KOPT-K1 (cell line): ENCODE results near the gene RIN3.

Experiments
- H3K27ac ChIP-seq: fragments of 200-600 bp; sonication (generic); 2 replicates; pipeline ENCODE4 v1.5.1; 2016; ENCODE audit warnings: antibody characterized with exemption, mild to moderate bottlenecking, low read depth, low read length; ENCODE audit not compliant: poor library complexity, severe bottlenecking
- H3K36me3 ChIP-seq: fragments of 200-600 bp; sonication (generic); 2 replicates; pipeline ENCODE4 v1.5.1; 2017; ENCODE audit warnings: antibody characterized with exemption, mild to moderate bottlenecking, low read length, moderate library complexity; ENCODE audit not compliant: insufficient read depth
- H3K9me3 ChIP-seq: fragments of 200-600 bp; sonication (generic); 2 replicates; pipeline ENCODE4 v1.5.1; 2017; ENCODE audit warnings: antibody characterized with exemption, low read length, mild to moderate bottlenecking; ENCODE audit not compliant: insufficient read depth, poor library complexity, severe bottlenecking

The RIN3 gene

DNA sequence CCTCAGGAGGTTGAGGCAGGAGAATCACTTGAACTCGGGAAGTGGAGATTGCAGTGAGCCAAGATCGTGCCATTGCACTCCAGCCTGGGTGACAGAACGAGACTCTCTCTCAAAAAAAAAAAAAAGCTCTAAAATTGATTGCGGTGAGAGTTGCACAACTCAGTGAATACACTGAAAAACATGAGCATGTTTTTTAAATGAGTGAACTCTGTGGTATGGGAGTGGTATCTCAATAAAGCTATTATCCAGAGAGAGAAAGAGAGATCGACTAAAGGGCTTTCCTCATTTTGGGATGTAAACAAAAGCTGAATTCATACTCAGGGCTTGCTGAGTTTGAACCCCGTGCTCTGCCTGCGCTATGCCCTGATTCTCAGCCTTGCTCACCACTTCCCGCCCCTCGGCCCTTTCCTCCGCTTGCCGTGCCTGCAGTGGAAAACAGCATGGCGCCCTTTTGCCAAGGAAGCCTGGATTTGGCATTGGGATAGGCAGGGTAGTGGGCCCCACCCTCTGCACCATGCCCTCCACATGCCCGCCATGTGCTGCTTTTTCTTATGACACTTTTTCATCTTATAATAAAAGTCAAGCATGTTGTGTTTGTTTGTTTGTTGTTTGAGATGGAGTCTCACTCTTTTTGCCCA, 132.4 kb downstream of the RIN3 start:
- H3K9me3 ChIP-seq: peaks cover 13% of the 10 kb centered on the region
- H3K36me3 ChIP-seq: peaks cover 59% of the 10 kb centered on the region
- no peak overlapping the region for H3K27ac ChIP-seq

DNA sequence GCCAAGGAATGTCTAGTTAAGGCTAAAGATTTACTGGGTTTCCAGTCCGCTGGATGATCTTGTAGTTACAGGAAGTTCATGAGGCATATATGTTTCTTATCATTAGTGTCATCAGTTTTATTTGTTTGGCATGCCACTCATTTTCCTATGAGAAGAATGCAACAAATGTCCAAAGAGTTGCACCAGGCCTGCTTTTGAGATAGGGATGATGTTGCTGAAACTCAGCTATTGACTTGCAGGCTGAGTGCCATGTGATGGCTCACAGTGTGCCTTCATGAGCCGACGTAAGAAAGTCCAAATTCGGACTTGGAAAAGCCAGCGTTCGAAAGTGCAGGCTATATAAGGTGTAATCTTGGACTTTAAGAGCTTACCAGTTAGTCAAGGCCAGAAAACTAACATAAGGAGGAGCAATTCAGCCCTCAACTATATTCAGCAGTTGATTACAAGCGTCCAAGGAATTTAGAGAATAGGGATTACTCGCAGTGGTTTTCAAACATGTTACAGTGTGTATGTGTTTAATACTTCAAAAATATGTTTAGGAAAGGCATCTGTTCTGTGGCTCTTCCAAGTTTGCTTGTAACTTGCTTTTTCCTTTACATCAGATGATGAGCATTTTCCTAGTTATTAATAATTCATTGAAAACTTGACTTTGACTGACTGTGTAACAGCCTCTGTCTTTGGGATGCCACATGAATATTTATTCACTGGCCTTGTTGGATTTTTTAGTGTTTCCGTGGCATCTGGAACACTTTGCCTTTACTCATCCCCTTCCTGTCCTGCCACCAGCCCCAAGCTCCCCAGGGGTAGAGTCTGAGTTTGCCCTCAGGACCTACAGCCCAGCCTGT, 133.6 kb downstream of the RIN3 start:
- H3K27ac ChIP-seq: peak overlapping the region; percentile 37
- H3K9me3 ChIP-seq: peaks cover 13% of the 10 kb centered on the region
- peaks cover 51% of the 10 kb centered on the region for H3K36me3 ChIP-seq

DNA sequence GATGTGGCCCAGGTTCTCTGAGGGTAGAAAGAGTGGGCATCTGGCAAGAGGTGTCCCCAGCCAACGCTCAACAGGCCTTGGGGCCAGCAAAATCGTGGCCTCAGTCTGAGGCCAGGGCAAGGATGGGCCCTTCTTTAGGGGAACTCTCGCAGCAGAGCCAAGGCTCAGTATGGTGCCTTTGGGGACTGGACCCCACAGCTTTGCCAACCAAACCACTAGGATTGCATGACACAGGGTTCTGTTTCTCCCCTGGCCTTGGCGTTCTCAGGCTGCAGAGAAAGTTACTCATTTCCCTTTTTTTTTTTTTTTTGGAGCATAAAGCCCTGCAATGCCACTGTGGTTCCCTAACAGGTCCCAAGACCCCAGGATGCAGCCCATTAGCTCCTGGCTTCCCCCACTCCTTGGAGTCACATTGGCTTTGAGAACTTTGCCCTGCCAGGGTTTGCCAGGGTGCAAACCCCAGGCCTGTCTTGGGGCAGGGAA, 134.3 kb downstream of the RIN3 start:
- Histone ChIP-seq H3K9me3 (peaks cover 13% of the 10 kb centered on the region), H3K27ac (peak overlapping the region; percentile 15), H3K36me3 (peaks cover 51% of the 10 kb centered on the region)

DNA sequence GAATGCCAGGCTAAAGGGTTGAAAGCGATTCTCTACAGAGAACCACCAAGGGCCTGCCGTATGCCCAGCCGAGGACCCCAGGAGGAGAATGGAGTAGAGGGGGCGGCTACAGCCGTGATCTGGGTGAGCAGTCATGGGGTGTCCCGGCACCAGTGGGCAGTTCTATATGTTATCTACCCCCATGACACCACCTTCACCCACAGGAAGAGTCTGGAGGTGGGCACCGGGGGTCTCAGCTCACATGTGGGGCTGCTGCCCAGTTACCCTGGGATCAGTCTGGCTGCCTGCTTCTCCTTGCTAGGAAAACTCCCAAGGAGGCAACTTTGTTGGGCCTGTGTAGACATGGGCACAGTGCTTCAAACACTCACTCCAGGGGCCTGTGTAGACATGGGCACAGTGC, 135.5 kb downstream of the RIN3 start:
- Histone ChIP-seq H3K36me3 (peaks cover 48% of the 10 kb centered on the region), H3K27ac (peak overlapping the region; percentile 85), H3K9me3 (peaks cover 13% of the 10 kb centered on the region)

DNA sequence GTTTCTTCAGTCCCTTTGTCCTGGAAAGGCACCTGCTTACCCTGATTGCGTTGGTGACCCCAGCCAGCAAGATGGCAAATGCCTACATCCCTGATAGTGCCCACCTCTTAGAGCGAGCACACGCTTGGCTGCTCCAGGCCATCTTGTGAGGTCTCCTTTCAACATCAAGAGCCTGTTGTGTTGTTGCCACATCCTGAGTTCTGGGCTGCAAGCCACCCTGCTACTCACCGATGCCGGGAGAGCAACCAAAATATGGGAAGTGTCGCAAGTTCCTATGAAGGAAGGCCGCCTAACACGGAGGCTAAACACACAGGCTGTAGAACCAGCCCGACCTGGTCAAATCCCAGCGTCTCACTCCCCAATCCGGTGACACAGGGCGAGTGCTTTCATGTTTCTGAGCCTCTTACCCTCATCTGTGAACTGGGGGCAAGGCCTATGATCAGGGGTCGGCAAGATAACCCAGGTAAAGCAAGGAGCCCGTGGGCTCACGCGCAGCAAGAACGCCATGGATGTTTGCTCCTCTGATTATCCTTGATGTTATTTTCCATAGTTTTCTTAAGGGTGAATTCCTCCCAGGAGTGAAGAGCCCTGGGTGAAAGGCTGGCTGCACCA, 136.5 kb downstream of the RIN3 start:
- Histone ChIP-seq H3K27ac (peak overlapping the region; percentile 85), H3K9me3 (peaks cover 3% of the 10 kb centered on the region), H3K36me3 (peaks cover 44% of the 10 kb centered on the region)

DNA sequence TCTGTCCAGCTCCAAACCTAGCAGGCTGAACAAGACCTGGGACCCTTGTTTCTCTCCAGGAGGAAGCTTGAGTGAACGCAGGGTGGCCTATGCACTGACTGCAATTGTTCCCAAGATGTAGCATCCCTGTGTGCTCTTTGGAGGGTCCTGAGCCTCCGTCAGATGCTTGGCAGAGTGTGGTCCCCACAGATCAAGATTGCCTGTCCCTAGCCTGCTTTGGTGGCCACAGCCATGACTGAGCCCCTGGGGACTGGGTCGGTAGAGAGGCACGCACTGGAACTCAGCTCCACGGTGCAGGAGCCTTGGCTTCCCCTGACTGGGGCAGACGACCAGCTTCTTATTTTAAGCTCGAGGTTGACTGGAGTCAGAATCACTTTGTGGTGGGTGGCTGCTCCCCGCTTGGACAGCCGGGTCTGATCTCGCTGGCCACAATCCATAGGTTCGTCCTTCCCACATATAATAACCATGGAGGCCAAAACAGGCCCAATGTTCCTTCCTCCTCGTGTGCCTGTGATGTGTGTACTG, 137.1 kb downstream of the RIN3 start:
- H3K27ac ChIP-seq: peak overlapping the region; percentile 85
- H3K9me3 ChIP-seq: no peaks in the 10 kb centered on the region
- peaks cover 44% of the 10 kb centered on the region for H3K36me3 ChIP-seq

DNA sequence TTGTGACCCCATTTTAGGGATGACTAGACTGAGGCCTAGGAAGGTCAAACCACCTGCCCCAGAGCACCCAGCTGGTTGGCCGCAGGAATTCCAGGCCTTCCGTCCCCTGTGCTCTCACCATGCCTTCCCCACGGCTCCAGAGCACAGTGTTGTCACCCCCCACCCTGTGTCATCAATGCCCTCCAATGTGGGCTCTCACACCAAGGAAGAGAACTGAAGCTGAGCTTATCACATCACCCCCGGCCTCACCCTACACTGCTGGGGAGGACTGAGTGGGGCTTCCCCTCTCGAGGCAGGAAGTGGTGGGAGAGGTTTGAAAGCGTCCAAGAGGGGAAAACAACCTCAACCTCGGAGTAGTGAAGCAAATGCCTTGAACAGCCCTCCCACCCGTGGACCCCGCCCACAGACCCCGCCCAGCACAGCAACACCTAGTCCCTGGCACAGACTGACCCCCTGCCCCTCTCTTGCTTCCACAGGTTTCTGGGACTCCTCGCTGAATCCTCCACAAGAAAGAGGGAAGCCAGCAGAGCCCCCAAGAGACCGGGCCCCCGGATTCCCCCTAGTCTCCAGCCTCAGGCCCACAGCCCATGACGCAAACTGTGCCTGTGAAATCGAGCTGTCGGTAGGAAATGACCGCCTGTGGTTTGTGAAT, 137.7 kb downstream of the RIN3 start:
- peaks cover 50% of the 10 kb centered on the region for H3K36me3 ChIP-seq
- no peaks in the 10 kb centered on the region for H3K9me3 ChIP-seq
- peak overlapping the region; percentile 85 for H3K27ac ChIP-seq

DNA sequence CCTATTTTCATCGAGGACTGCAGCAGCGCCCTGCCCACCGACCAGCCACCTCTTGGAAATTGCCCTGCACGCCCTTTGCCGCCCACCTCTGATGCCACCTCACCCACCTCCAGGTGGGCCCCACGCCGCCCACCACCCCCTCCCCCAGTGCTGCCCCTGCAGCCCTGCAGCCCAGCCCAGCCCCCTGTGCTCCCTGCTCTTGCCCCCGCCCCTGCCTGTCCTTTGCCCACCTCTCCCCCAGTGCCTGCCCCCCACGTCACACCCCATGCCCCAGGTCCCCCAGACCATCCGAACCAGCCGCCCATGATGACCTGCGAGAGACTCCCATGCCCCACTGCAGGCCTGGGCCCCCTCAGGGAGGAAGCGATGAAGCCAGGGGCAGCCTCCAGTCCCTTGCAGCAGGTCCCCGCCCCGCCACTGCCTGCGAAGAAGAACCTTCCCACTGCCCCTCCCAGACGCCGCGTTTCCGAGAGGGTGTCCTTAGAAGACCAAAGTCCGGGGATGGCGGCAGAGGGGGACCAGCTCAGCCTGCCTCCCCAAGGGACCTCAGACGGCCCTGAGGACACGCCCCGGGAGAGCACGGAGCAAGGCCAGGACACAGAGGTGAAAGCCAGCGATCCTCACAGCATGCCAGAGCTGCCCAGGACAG, 138.3 kb downstream of the RIN3 start:
- no peaks in the 10 kb centered on the region for H3K9me3 ChIP-seq
- peak overlapping the region; percentile 85 for H3K27ac ChIP-seq
- peaks cover 56% of the 10 kb centered on the region for H3K36me3 ChIP-seq

DNA sequence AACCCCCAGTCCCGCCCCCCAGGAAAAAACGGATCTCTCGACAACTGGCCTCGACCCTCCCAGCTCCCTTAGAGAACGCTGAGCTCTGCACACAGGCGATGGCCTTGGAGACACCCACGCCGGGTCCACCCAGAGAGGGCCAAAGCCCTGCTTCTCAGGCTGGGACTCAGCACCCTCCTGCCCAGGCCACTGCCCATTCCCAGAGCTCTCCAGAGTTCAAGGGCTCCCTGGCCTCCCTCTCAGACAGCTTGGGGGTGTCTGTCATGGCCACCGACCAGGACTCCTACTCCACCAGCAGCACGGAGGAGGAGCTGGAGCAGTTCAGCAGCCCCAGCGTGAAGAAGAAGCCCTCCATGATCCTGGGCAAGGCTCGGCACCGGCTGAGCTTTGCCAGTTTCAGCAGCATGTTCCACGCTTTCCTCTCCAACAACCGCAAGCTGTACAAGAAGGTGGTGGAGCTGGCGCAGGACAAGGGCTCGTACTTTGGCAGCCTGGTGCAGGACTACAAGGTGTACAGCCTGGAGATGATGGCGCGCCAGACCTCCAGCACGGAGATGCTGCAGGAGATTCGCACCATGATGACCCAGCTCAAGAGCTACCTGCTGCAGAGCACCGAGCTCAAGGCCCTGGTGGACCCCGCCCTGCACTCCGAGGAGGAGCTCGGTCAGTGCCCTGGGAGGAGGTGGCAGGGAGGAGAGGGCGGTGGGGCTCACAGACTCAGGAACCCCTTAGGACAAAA, 139.0 kb downstream of the RIN3 start:
- H3K27ac ChIP-seq: peak overlapping the region; percentile 85
- peaks cover 62% of the 10 kb centered on the region for H3K36me3 ChIP-seq
- no peaks in the 10 kb centered on the region for H3K9me3 ChIP-seq

DNA sequence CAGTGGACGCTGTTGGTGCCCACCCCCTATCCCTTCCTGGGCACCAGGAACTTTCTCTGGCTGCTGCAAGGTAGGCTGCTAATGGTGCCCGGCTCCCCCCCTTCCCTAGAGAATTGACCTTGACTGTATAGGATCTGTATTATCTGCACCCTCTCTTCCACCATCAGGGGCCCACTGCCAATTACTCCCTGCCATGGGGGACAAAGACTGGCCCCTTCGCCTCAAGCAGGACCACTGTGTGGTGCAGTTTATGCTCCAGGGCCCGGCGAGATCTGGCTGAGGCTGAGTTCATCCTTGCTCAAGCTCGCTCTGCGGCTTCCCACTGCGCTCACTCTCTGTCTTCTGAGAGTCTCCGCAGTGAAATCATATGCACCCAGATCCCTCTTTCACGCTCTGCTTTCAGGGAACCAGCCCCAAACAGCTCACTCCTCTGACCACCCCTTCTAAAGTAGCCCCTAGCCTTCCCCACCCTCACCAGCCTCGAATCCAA, 139.6 kb downstream of the RIN3 start:
- Histone ChIP-seq H3K27ac (no peak overlapping the region), H3K9me3 (no peaks in the 10 kb centered on the region), H3K36me3 (peaks cover 68% of the 10 kb centered on the region)

DNA sequence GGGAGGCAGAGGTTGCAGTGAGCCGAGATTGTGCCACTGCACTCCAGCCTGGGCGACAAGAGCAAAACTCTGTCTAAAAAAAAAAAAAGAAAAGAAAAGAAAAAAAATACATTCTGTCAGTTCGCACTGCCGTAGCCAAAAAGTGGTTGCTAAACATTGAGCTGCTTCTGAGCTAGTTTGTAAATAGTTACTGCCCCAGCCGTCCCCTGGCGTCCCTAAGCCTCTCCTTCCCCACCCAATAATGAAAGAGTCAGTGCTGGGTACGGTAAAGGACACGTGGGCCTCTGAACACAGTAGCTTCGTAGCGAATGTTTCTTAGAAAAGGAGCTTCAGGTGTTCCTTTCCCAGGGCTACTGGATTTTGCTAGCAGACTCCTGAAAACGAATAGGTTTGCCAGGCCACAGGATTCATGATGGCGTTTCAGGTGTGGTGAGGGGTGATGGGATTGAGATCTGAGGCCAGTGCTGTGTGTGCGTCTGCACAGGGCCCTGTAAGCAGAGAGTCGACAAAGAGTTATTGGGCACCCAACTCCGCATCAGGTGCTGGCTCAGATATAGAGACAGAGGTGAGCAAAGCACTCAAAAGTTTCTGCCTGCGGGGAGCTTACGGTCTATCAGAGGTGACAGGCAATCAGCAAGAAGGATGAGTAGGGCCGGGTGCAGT, 140.8 kb downstream of the RIN3 start:
- no peaks in the 10 kb centered on the region for H3K9me3 ChIP-seq
- H3K36me3 ChIP-seq: peaks cover 75% of the 10 kb centered on the region
- no peak overlapping the region for H3K27ac ChIP-seq

DNA sequence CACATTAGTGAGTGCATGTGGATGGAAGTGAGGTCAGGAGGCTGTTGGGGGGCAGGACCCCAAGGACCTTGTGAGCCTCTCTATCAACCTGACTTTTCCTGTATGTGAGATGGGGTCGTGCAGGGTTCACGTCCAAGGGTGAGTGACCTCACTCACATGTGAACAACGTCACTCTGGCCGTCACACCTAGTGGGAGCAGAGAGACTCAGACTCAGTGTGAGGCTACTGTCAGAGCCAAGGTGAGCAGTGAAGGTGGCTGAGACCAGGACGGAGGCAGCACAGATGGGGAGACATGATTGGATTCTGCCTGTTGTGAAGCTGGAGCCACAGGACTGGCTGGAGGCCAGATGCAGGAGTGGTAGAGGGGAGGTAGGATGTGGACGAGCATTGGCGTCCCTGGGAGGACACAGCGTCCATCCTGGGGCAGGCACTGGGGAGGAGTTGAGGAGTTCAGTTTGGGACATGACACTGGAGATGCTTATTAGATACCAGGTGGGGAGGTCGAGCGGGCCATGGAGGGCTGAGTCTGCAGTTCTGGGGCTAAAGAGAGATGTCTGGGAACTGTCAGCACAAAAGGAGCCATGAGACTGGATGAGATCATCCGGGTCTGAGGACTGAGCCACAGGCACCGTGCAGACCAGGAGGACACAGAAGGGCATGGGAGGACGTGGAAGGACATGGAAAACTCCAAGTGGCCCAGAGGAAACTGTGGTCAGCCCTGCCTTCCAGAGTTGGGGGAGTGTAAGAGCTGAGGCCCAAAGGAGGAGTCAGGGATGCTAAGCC, 142.0 kb downstream of the RIN3 start:
- no peak overlapping the region for H3K27ac ChIP-seq
- no peaks in the 10 kb centered on the region for H3K9me3 ChIP-seq
- H3K36me3 ChIP-seq: peaks cover 81% of the 10 kb centered on the region
